Adipose tissue (tissue), 3 donors: ENCODE results near the gene LACTBL1. TPM values are rescaled to one million over a fixed set of nuclear protein-coding genes. Genes with fewer than 3 reads are reported as not detected.

Experiments
- H3K27ac ChIP-seq: one replicate; pipeline ENCODE4 v1.5.1; 2013; ENCODE audit warnings: low read depth, low read length
- WGBS, 3 donors: extraction: QIAGEN DNeasy Blood & Tissue Kit; methylation state at CpG; one replicate each; pipeline ENCODE4 v1.1.7; 2013; 5-methylcytosine and 5-hydroxymethylcytosine counted together
- polyA plus RNA-seq, 3 donors: library from polyadenylated mRNA; stranded (reverse); fragments of 200-250 nt; gene quantifications; one replicate each; pipeline ENCODE4 v1.2.3, GENCODE V29; 2013
- donor health status: healthy with polysubstance abuse.
- donor health status: Bipolar disorder and iron deficiency.
- donor health status: healthy.

Gene LACTBL1
- polyA plus RNA-seq, 3 donors, result not detected

DNA sequence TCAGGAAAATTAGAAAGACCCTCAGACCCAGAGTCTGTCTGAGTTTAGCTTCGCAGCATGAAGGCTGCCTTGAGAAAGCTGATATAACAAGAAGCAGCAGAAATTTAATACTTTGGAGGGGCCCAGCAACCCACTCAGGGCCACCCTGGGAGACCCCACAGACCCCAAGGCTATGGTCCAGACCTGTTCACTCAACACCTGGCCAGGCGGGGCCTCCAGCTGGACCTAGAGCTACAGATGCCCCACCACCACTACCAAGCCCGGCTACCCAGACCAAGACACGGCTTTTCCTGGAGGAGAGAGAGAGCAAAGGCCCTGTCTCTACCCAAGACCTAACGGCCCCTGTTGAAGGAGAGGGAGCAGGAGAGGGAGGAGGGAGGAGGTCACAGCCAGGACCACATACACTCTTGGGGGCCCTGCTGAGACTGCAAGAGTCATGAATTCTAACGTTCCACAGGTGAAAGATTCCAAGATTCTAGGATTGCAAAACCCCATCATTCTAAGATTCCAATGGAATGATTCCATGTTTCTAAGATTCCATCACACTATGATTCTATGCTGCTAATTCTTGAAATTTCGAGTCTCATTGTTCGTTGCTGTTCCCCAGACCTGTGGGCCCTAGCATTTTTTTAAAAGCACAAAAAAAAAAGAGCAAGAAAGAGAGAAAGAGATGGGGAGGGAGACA, 53.2 kb downstream of the LACTBL1 start:
- WGBS, 3 donors, result 70 to 80% (median 75%) methylated on average over 8 of the region's 8 CpGs

GRCh38 chr1:22918644-22919043, 54.0 kb downstream of the LACTBL1 start:
- no peak overlapping the region for H3K27ac ChIP-seq
- 52 to 78% (median 72%) methylated on average over 4 of the region's 4 CpGs for WGBS, 3 donors

More for the DNA sequence above, 53.2 kb downstream of the LACTBL1 start:
- H3K27ac ChIP-seq, result no peak overlapping the region

GRCh38 chr1:22917989-22918388, 54.7 kb downstream of the LACTBL1 start:
- H3K27ac ChIP-seq, result no peak overlapping the region
- 88 to 89% (median 89%) methylated on average over 5 of the region's 5 CpGs for WGBS, 3 donors

GRCh38 chr1:22916471-22916820, 56.2 kb downstream of the LACTBL1 start:
- WGBS, 3 donors, result 71 to 81% (median 80%) methylated on average over 11 to 12 of the region's 12 CpGs

GRCh38 chr1:22915816-22916470, 56.7 kb downstream of the LACTBL1 start:
- no peak overlapping the region for H3K27ac ChIP-seq
- WGBS, 3 donors, result 50 to 72% (median 56%) methylated on average over 15 of the region's 15 CpGs

More at GRCh38 chr1:22916471-22916820, 56.2 kb downstream of the LACTBL1 start:
- no peak overlapping the region for H3K27ac ChIP-seq

- no peak overlapping the region for H3K27ac ChIP-seq
- WGBS, 3 donors, result 68 to 73% (median 71%) methylated on average over 7 of the region's 7 CpGs
Measured at GRCh38 chr1:22915231-22915630, 57.4 kb downstream of the LACTBL1 start.

DNA sequence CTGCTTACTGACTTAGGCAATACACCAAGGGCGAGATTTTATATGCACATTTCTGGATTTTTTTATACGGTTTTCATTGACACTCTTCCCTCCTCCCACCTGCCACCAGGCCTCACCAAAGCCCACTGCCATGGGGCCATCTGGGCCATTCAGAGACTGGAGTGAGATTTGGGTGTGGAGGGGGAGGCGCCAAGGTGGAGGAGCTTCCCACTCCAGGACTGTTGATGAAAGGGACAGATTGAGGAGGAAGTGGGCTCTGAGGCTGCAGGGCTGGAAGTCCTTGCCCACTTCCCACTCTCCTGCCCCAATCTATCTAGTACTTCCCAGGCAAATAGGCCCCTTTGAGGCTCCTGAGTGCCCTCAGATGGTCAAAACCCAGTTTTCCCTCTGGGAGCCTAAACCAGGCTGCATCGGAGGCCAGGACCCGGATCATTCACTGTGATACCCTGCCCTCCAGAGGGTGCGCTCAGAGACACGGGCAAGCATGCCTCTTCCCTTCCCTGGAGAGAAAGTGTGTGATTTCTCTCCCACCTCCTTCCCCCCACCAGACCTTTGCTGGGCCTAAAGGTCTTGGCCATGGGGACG, 57.9 kb downstream of the LACTBL1 start:
- WGBS, 3 donors, result 83 to 90% (median 85%) methylated on average over 8 of the region's 8 CpGs
- no peak overlapping the region for H3K27ac ChIP-seq

- 86 to 89% (median 87%) methylated on average over 8 to 10 of the region's 10 CpGs for WGBS, 3 donors
- no peak overlapping the region for H3K27ac ChIP-seq
Measured at GRCh38 chr1:22914156-22914555, 58.5 kb downstream of the LACTBL1 start.

DNA sequence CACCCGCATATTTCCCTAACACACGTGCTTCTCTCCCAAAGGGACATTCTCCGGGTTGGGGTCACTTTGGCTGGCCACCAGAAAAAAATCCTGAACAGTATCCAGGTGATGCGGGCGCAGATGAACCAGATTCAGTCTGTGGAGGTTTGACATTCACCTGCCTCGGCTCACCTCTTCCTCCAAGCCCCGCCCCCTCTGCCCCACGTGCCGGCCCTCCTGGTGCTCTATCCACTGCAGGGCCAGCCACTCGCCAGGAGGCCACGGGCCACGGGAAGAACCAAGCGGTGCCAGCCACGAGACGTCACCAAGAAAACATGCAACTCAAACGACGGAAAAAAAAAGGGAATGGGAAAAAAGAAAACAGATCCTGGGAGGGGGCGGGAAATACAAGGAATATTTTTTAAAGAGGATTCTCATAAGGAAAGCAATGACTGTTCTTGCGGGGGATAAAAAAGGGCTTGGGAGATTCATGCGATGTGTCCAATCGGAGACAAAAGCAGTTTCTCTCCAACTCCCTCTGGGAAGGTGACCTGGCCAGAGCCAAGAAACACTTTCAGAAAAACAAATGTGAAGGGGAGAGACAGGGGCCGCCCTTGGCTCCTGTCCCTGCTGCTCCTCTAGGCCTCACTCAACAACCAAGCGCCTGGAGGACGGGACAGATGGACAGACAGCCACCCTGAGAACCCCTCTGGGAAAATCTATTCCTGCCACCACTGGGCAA, 59.1 kb downstream of the LACTBL1 start:
- 69 to 79% (median 74%) methylated on average over 24 of the region's 24 CpGs for WGBS, 3 donors
- H3K27ac ChIP-seq, result no peak overlapping the region

DNA sequence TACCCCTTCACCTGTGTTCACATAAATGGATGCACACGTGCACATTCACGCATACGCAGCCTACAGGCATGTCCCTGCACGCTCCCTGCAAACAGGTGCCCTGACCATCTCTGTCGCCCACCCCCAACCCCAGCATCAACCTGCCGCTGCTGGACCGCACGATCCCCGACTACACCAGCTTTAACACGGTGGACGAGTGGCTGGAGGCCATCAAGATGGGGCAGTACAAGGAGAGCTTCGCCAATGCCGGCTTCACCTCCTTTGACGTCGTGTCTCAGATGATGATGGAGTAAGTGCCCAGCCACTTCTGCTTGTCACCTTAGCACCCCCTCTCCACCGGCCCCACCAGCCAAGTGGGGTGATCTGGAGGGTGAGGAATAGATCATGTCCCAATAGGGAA, 60.4 kb downstream of the LACTBL1 start:
- H3K27ac ChIP-seq, result no peak overlapping the region
- 94 to 96% (median 94%) methylated on average over 16 of the region's 16 CpGs for WGBS, 3 donors

- H3K27ac ChIP-seq, result no peak overlapping the region
- WGBS, 3 donors, result 91 to 96% (median 92%) methylated on average over 5 of the region's 5 CpGs
Measured at GRCh38 chr1:22910986-22911651, 61.5 kb downstream of the LACTBL1 start.

GRCh38 chr1:22910286-22910685, 62.4 kb downstream of the LACTBL1 start:
- no peak overlapping the region for H3K27ac ChIP-seq
- 89 to 95% (median 93%) methylated on average over 13 of the region's 13 CpGs for WGBS, 3 donors

DNA sequence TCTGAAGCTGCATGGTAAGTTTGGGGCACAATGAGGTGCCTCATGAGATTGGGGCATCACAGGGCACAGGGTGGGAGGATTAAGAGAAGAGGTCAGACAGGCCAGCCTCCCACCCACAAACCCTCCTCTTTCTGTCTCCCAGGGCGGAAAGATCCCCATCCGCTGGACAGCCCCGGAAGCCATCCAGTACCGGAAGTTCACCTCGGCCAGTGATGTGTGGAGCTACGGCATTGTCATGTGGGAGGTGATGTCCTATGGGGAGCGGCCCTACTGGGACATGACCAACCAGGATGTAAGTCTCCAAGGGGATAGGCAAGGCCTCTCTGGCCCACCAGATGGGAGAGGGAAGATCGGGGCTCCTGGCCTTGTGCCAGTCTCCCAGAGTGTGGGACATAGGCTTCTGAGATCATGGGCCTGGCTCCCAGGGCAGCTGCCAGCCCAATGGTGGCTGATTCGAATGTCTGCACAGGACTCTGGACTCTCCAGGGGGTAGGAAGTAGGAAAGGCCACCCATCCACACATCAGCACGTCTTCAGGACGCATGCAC, 63.7 kb downstream of the LACTBL1 start:
- WGBS, 3 donors, result 88 to 95% (median 93%) methylated on average over 11 of the region's 11 CpGs
- no peak overlapping the region for H3K27ac ChIP-seq

- H3K27ac ChIP-seq, result no peak overlapping the region
- 90 to 95% (median 91%) methylated on average over 3 of the region's 3 CpGs for WGBS, 3 donors
Measured at GRCh38 chr1:22907528-22907927, 65.1 kb downstream of the LACTBL1 start.

- 68 to 86% (median 76%) methylated on average over 2 of the region's 2 CpGs for WGBS, 3 donors
- H3K27ac ChIP-seq, result no peak overlapping the region
Measured at GRCh38 chr1:22906968-22907367, 65.7 kb downstream of the LACTBL1 start.

DNA sequence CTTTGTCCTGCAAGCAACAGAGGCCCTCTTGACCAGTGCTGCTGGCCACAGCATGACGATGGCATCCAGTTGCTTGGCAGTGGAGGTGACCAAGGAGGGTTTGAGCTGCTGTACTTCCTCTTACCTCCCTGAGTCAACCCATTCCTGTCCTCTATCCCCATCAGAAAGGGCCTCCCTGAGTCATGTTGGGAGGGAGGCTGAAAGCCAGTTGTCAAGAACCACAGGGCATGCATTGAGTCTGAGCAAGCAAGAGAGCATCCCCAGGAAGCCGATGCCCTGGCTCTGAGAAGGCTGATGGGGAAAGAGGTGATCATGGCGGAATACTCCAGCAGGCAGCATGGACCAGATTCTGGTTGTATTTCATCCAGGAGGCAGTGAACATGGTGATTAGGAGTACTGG, 69.6 kb downstream of the LACTBL1 start:
- WGBS, 3 donors, result 92 to 98% (median 95%) methylated on average over 3 of the region's 3 CpGs
- H3K27ac ChIP-seq, result no peak overlapping the region
